NOMO-1 (cell line): ENCODE data around the gene ZSWIM5.
"Not testable (repeated sequence)": the region's sequence is repeated elsewhere in the genome, so short reads cannot be mapped to it uniquely, and the experiment has no call there.

Experiments
- DNase-seq, 2 experiments: peaks; one replicate each; lab custom pipeline; 2025; ENCODE audit not compliant: unreplicated experiment in 2 of 2; lab: John Stamatoyannopoulos, UW

ZSWIM5 gene

GRCh38 chr1:45148209-45148825 lies 58.1 kb downstream of the ZSWIM5 start:
- DNase-seq = no peak

GRCh38 chr1:45146833-45147232 lies 59.6 kb downstream of the ZSWIM5 start:
- DNase-seq = no peak

GRCh38 chr1:45141247-45142003 lies 65.0 kb downstream of the ZSWIM5 start:
- DNase-seq = no peak

GRCh38 chr1:45136984-45137383 lies 69.4 kb downstream of the ZSWIM5 start:
- no peak for DNase-seq

- DNase-seq = no peak
These were observed 71.1 kb downstream of the ZSWIM5 start for GRCh38 chr1:45135316-45135715.

GRCh38 chr1:45134461-45134873 lies 71.9 kb downstream of the ZSWIM5 start:
- no peak for DNase-seq

GRCh38 chr1:45132719-45133118 lies 73.7 kb downstream of the ZSWIM5 start:
- not testable (repeated sequence) for DNase-seq

GRCh38 chr1:45123358-45123757 lies 83.0 kb downstream of the ZSWIM5 start:
- DNase-seq = no peak

- no peak for DNase-seq
These were observed 83.7 kb downstream of the ZSWIM5 start for GRCh38 chr1:45122724-45123123.

- DNase-seq = no peak
These were observed 88.6 kb downstream of the ZSWIM5 start for GRCh38 chr1:45117766-45118165.

- no peak for DNase-seq
These were observed 89.6 kb downstream of the ZSWIM5 start for GRCh38 chr1:45116820-45117219.

- DNase-seq = no peak
These were observed 90.1 kb downstream of the ZSWIM5 start for GRCh38 chr1:45116340-45116739.

GRCh38 chr1:45115198-45115597 lies 91.2 kb downstream of the ZSWIM5 start:
- DNase-seq = not testable (repeated sequence)

GRCh38 chr1:45112661-45113060 lies 93.7 kb downstream of the ZSWIM5 start:
- DNase-seq = no peak

GRCh38 chr1:45111239-45111638 lies 95.2 kb downstream of the ZSWIM5 start:
- DNase-seq = no peak

GRCh38 chr1:45107782-45108181 lies 98.6 kb downstream of the ZSWIM5 start:
- no peak for DNase-seq

GRCh38 chr1:45106864-45107263 lies 99.5 kb downstream of the ZSWIM5 start:
- DNase-seq = not testable (repeated sequence)

- DNase-seq = not testable (repeated sequence)
These were observed 100.3 kb downstream of the ZSWIM5 start for GRCh38 chr1:45106156-45106545.

GRCh38 chr1:45105486-45106155 lies 100.8 kb downstream of the ZSWIM5 start:
- DNase-seq = not testable (repeated sequence)

GRCh38 chr1:45103534-45103933 lies 102.9 kb downstream of the ZSWIM5 start:
- DNase-seq = no peak

GRCh38 chr1:45101947-45102346 lies 104.5 kb downstream of the ZSWIM5 start:
- no peak for DNase-seq

- DNase-seq = not testable (repeated sequence)
These were observed 104.9 kb downstream of the ZSWIM5 start for GRCh38 chr1:45101528-45101927.
